Head of caudate nucleus (tissue), 42 donors: Measurements from ENCODE around the gene SNX19.
A peak's percentile ranks its signal among the peaks of the same experiment; 100 is the strongest.

Experiments
- DNase-seq, 42 donors: peaks; one replicate each; pipeline versions ENCODE4 v3.0.0 to v3.0.0-alpha.2; 2020 to 2021; ENCODE audit warnings: mixed read lengths in 7 of 42
- intact Hi-C: fragments of 100-400 bp; cut with DNase I; formaldehyde crosslinking; loops from one replicate; pipeline ENCODE4 v1.15.0; 2022

The SNX19 gene

GRCh38 chr11:130852589-130852988, 63.7 kb downstream of the SNX19 start:
- no peak for DNase-seq
- intact Hi-C loops: no loop called here

DNA sequence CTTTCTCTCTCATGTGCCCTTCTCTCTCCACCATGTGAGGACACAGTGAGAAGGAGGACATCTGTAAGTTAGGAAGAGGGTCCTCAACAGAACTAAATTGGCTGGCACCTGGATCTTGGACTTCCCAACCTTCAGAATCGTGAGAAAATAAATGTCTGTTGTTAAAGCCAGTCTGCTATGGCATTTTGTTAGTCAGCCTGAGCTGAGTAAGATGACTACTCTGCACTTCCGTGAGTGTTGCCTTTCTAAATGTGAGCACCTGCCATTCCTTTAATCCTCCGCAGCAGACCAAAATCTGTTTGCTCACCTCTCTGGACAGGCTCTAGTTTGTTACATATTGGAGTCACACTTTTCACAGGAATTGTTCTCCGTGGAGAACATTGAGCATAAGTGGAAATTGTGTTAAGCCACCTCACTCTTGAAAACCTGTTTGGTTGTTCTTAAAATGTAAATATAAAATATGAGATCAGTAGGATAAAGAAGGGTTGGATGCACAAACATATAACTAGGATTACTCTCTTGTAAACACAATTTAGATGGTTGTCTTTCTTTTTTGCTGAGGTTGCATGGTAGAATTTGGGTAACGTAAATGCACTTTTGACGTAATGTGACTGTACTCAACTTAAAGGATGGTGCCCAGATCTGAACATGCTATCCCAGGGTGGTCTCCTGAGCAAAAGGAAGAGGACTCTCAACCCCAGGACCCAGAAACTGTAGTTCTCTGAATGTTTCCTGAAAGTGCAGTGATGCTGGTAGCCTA, 65.9 kb downstream of the SNX19 start:
- intact Hi-C loops: no loop called here
- DNase-seq: no peak

DNA sequence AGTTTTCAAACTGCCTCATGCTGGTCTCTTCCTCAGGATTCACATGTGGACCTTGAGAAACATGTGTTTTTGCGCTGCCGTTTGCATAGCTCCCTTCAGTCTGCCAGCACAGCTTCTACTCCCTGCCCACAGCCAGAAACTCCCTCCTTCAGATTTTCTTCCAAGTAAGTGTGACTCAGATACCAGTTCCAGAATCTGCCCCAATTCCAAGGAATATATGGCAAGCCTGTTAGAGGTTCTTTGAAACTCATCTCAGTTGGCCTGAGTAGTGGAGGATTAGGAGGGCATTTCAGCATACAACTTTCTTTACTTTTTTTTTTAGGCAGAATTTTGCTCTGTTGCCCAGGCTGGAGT, 67.1 kb downstream of the SNX19 start:
- intact Hi-C loops: no loop called here
- DNase-seq: peak in 14 of 42 donors; percentile 24 to 79 (median 56)

DNA sequence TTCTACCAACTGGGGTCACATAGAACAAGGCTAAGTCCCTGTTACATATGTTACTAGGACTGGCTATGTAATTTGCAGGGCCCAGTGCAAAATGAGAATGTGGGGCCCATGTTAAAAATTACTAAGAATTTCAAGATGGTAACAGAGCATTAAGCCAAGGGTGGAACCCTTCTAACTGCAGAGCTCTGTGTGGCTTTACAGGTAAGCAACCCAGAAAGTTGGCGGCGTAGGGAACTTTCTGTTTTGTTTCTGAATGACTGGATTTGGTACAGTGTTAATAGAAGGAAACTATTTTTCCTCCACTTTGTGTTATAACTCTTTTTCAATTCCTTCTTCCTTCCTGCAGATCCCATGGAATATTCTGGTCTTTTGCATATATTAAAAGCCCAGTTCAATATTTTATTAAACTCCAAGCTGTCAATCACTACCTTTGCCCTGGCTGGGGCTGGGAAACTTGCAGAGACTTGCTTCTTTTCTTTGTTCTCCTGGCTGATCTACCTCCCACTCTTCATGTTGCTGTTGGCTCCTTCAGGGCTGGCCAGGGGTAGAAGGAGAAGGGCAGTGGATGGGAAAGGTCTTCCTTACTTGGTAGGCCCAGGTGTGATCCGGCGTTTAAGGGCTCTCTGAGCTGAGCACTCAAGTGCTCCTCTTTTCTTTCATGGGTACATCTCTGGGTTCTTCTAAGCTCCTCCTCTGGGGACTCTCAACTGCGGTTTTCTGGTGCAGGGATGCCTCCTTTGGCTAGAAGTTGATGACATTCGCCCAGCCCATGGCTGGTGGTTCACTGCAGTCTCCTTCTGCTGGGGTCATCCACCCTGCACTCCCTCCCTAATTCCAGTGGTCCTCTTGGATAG, 67.7 kb downstream of the SNX19 start:
- no peak for DNase-seq
- intact Hi-C loops: no loop called here

- intact Hi-C loops: no loop called here
- DNase-seq: no peak
These were observed 68.8 kb downstream of the SNX19 start for GRCh38 chr11:130847517-130847916.

- intact Hi-C loops: no loop called here
- DNase-seq: no peak
These were observed 69.7 kb downstream of the SNX19 start for GRCh38 chr11:130846606-130847005.

DNA sequence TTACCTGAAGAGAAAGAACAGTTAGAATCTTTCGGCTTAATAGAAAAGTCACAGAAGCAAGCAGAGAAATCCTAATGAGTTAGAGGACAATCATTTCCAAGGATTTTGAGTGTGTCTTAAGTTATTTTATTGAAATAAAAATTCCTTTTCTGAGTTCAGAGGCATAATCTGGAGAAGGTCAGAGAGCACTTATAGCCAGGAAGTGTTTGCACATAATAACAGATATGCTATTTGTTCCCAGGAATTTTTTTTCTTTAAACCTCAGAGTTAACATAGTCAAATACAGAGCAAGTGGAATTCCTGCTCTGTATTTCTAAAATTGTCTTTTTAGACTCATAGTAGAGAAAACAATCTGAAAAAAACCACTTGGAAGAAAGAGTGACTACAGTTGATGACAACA, 74.3 kb downstream of the SNX19 start:
- DNase-seq: no peak

GRCh38 chr11:130840679-130841078, 75.6 kb downstream of the SNX19 start:
- intact Hi-C loops: no loop called here

More for the DNA sequence above, 74.3 kb downstream of the SNX19 start:
- intact Hi-C loops: no loop called here

GRCh38 chr11:130839981-130840666, 76.2 kb downstream of the SNX19 start:
- DNase-seq: no peak
- intact Hi-C loops: no loop called here

More at GRCh38 chr11:130840679-130841078, 75.6 kb downstream of the SNX19 start:
- no peak for DNase-seq

GRCh38 chr11:130837194-130837593, 79.1 kb downstream of the SNX19 start:
- no peak for DNase-seq
- intact Hi-C loops: no loop called here

DNA sequence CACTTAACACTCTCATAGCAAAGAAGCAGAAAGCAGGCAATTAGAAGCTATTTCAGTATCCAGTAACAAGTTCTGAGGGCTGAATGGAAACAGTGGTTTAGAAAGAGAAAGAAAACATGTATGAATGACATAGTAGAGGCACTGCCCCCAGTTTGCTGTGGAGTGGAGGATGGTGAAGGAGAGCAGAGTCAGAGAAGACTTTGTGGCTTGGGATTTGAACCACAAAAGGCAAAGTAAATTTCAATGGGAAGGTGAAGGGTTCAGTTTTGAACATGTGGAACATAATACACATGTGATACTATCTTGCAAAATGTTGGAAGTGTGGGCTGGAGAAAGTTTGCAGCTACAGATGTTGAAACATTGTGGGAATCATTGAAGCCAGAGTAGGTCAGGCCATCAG, 81.4 kb downstream of the SNX19 start:
- DNase-seq: no peak
- intact Hi-C loops: no loop called here

DNA sequence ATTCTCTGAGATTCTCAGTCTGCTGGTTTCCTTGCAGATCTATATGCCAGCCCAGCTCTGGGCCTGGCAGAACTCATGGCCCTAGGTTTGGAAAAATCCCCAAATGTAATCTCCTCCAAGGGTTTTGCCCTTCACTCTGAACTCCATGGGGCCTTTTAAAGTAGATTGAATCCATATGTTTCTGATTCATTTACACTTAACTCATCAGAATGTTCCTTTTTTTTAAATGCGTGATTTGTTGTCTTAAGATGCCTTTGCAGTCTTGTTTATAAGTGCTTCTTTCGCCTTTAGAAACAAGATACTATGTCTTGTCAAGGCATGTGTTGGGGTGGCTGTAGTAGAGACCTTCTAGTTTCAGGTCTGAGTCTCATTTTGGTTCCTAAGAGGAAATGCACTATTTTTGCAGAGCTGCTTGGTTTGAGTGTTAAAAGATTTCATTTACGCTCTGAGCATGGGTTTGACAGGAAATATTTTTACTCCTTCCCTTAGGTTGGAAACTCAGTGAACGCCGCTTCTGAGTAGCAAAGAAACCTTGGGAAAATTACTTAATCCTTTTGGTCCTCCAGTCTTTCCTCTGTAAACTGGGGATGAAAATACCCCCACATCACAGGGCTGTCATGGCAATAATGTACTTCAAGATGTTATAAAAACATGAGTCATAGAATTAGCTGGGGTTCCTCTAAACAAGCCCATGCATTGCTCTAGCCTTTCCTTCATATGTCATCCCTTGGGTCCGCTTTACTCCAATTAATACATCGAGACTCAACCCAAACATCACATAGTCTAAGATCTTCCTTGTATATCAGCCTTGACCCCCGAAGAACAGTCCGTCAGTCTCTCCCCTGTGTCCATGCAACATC, 83.5 kb downstream of the SNX19 start:
- intact Hi-C loops: no loop called here
- no peak for DNase-seq

GRCh38 chr11:130831976-130832375, 84.3 kb downstream of the SNX19 start:
- intact Hi-C loops: no loop called here
- DNase-seq: no peak

DNA sequence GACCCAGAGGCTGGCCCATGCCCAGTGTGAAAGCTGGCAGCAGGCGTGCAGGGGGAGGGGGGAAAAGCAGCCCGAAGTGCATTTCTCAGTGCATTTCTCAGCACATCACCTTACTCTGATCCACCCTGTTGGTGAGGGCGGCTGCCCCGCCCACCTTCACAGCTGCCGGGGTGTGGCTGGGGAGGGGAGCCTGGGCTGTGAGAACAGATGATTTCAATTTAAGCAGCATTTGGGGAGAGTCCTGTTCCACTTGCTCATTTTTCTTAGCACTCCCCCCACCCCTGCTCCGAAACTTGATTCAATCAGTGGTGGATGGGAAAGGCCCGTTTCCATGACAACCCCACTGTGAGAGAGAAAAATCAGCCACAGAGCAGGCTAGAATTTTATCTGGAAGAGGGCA, 84.8 kb downstream of the SNX19 start:
- DNase-seq: peak in 41 of 42 donors; percentile 11 to 92 (median 59)
- intact Hi-C loops: no loop called here

DNA sequence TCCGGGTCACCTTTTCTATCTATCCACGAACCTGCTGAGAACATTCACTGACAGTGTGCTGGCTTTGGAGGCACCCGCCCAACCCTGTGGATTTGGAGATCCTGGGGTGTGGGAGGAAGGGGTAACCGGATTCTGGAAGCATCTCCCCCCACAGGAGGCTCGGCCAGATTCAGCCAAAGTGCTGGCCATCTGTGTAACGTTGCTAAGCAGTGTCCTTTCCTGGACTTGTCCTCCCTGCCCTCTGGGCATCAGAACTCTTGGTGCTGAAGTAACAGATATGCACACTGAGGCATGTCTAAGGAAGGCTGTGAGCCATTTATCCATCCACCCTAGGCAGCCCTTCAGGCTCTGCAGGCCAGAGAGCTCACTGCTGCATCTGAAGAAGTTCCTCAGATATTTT, 85.7 kb downstream of the SNX19 start:
- peak in 1 of 42 donors; percentile 15 for DNase-seq
- intact Hi-C loops: no loop called here

DNA sequence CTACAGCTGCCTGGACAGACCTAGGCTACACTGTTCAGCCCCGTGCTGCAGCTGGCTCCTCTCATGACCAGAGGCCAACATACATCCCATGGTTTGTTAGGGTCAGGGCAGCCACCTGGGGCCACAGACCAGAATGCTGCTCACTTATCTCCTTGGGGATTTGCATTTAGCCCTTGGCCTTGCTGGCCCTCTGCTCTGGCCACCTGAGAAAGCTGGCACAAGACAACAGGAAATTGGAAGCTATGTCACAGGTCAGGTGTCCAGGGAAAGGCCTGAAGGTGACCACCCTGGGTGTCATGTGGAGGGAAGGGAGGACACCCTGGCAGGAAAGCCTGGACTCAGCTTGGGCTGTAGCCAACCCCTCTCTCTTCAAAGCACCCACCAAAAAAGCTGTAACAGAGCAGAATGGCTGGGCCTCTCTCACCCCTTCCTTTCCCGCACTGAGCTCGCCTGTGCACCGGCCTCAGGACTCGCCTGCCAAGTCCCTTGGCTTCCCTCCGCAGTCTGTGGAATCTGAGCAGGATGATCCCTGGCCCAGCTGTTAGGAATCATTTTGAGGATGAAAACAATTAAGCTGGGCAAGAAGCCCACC, 86.3 kb downstream of the SNX19 start:
- intact Hi-C loops: no loop called here
- peak in 11 of 42 donors; percentile 7 to 45 (median 30) for DNase-seq

- DNase-seq: no peak
- intact Hi-C loops: no loop called here
These were observed 87.5 kb downstream of the SNX19 start for GRCh38 chr11:130828741-130829140.
